Upper lobe of left lung (tissue), 4 donors: ENCODE measurements around the gene PCSK6.

ENCODE experiments used
- EP300 ChIP-seq, 4 donors: sonication (generic); formaldehyde crosslinking; IDR thresholded peaks; one replicate each; pipeline ENCODE4 v1.5.1; 2017; ENCODE audit warnings: antibody characterized with exemption in 4 of 4, control low read depth in 2 of 4
- POLR2A ChIP-seq, 4 donors: fragments of 450-650 bp; IDR thresholded peaks; one replicate each; pipeline ENCODE4 v1.5.1; 2016 to 2017; ENCODE audit warnings: antibody characterized with exemption in 4 of 4, mild to moderate bottlenecking in 2 of 4
- POLR2AphosphoS5 ChIP-seq, 2 donors: sonication (generic); formaldehyde crosslinking; IDR thresholded peaks; one replicate each; pipeline ENCODE4 v1.5.1; 2017; ENCODE audit warnings: antibody characterized with exemption in 2 of 2
- TF ChIP-seq, protein P1 (sequence below), 6 experiments: fragments of 450-650 bp in 4 of 6; fragments of 200-600 bp in 2 of 6; sonication (generic) in 2 of 6; IDR thresholded peaks; one replicate each; pipeline ENCODE4 v1.5.1; 2016 to 2019; ENCODE audit warnings: antibody characterized with exemption in 6 of 6

- no peak for TF ChIP-seq POLR2A (IDR thresholded peaks at IDR 0.05)
- TF ChIP-seq, protein P1, sequence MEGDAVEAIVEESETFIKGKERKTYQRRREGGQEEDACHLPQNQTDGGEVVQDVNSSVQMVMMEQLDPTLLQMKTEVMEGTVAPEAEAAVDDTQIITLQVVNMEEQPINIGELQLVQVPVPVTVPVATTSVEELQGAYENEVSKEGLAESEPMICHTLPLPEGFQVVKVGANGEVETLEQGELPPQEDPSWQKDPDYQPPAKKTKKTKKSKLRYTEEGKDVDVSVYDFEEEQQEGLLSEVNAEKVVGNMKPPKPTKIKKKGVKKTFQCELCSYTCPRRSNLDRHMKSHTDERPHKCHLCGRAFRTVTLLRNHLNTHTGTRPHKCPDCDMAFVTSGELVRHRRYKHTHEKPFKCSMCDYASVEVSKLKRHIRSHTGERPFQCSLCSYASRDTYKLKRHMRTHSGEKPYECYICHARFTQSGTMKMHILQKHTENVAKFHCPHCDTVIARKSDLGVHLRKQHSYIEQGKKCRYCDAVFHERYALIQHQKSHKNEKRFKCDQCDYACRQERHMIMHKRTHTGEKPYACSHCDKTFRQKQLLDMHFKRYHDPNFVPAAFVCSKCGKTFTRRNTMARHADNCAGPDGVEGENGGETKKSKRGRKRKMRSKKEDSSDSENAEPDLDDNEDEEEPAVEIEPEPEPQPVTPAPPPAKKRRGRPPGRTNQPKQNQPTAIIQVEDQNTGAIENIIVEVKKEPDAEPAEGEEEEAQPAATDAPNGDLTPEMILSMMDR (IDR thresholded peaks at IDR 0.05), result no peak
- TF ChIP-seq EP300 (IDR thresholded peaks at IDR 0.05), result no peak
- TF ChIP-seq POLR2AphosphoS5 (IDR thresholded peaks at IDR 0.05), result no peak
Measured at GRCh38 chr15:101434032-101434920, 55.2 kb downstream of the PCSK6 start.
